Coronary artery (tissue), 2 donors: ENCODE results near the gene USP28.

Experiments used
- DNase-seq: peaks from one replicate; pipeline ENCODE4 v3.0.0-alpha.2; 2017; ENCODE audit warnings: low spot score
- H3K27ac ChIP-seq, 2 donors: fragments of 200-600 bp; sonication (generic); one replicate each; pipeline ENCODE4 v1.5.1; 2016 to 2019
- H3K4me3 ChIP-seq: fragments of 200-600 bp; sonication (generic); 2 replicates; pipeline ENCODE4 v1.5.1; 2016; ENCODE audit warnings: mild to moderate bottlenecking, moderate library complexity
- TF ChIP-seq, protein P1 (sequence below): fragments of 200-600 bp; sonication (generic); IDR thresholded peaks from one replicate; pipeline ENCODE4 v1.5.1; 2019; ENCODE audit warnings: antibody characterized with exemption

Gene USP28

DNA sequence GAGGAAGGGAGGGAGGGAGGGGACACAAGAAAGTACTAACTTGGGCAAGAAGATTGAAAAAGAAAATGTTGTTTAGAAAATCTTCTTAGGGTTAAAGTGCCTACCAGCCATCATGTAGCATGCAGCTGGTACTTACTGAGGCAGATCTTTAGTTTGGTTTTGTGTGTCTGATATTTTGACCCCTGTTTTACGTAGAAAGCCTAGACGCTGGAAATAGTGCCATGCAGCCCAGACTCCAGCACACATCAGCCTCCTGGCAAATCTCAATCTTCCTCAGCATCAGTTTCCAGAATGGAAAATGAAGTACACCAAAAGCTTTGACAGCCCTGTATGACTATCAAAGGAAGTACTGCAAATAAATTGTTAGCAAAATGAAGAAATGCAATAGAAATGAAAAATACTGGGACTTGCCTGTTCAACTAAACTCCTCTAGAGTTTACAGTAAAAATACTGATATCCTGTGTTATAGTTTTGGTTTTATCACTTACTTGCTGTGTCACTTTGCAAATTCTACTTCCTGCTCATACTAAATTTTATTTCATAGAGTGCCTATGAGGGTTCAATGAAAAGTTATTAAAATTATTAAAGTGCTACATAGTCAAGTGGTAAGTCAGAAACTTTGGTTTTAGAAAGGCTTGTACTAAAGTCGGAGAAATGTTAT is 7.4 kb downstream of the USP28 start:
- Histone ChIP-seq H3K4me3 (no peak overlapping the region), H3K27ac (no peak overlapping the region)
- DNase-seq = no peak
- TF ChIP-seq, protein P1, sequence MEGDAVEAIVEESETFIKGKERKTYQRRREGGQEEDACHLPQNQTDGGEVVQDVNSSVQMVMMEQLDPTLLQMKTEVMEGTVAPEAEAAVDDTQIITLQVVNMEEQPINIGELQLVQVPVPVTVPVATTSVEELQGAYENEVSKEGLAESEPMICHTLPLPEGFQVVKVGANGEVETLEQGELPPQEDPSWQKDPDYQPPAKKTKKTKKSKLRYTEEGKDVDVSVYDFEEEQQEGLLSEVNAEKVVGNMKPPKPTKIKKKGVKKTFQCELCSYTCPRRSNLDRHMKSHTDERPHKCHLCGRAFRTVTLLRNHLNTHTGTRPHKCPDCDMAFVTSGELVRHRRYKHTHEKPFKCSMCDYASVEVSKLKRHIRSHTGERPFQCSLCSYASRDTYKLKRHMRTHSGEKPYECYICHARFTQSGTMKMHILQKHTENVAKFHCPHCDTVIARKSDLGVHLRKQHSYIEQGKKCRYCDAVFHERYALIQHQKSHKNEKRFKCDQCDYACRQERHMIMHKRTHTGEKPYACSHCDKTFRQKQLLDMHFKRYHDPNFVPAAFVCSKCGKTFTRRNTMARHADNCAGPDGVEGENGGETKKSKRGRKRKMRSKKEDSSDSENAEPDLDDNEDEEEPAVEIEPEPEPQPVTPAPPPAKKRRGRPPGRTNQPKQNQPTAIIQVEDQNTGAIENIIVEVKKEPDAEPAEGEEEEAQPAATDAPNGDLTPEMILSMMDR = no peak

DNA sequence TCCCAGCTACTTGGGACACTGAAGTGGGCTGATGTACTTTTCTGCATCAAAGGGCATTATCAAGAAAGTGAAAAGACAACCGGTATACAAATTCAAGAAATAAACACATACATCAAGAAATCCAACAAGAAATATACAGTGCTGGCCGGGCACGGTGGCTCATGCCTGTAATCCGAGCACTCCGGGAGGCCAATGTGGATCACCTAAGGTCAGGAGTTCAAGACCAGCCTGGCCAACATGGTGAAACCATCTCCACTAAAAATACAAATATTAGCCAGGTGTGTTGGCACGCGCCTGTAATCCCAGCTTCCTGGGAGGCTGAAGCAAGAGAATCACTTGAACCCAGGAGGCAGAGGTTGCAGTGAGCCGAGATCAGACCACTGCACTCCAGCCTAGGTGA is 9.5 kb downstream of the USP28 start:
- H3K4me3 ChIP-seq = no peak overlapping the region
- TF ChIP-seq, protein P1 = no peak
- no peak for DNase-seq
- no peak overlapping the region for H3K27ac ChIP-seq

DNA sequence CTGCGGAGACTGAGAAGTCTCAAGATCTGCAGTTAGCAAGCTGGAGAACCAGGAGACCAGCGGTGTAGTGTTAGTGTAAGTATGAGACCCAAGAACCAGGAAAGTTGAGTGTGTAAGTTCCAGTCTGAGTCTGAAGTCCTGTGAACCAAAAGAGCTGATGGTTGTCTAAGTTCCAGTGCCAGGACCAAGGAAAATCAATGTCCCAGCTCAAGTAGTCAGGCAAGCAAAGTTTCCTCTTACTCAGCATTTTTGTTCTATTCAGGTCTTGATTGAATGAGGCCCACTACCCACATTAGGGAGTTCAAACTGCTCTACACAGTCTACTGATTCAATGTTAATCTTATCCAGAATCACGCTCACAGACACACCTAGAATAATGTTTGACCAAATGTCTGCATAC is 11.0 kb downstream of the USP28 start:
- no peak overlapping the region for H3K4me3 ChIP-seq
- no peak overlapping the region for H3K27ac ChIP-seq
- no peak for DNase-seq
- TF ChIP-seq, protein P1 = no peak

DNA sequence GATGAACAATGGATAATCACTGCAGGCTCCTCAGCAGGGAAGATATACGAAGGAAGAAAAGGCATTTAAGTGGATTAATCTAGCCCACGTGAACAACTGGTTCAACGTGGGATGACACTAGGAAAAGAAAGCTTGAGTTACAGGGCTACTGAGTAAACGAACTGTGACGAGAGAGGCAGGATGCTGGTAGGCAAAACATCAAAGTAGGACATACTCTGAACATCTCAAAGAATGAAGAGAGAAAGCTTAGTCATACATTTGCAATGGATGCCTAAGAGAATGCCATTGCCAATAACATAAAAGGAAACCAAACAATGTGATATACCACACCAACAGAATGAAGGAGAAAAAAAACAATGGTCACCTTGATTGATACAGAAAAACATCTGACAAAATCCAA is 12.9 kb downstream of the USP28 start:
- Histone ChIP-seq H3K27ac (no peak overlapping the region), H3K4me3 (no peak overlapping the region)
- TF ChIP-seq, protein P1 = no peak
- no peak for DNase-seq

DNA sequence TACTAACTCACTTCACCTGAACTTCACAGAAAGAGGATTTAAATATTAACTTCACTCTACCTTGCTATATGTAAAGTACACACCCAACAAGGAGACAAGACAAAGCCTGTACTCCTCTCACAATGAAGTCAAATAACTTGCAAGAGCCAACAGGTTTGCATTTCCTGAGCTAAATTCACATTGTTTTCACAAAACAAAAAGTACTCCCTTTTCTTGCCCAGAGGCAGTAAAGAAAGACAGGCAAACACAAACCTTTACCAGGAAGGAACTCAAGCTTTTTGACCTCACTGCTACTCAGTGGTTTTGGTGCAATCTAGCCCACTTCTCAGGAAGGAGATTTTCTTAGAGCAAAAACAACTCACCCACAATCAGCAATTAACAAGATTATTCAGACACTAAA is 15.7 kb downstream of the USP28 start:
- Histone ChIP-seq H3K27ac (no peak overlapping the region), H3K4me3 (no peak overlapping the region)
- TF ChIP-seq, protein P1 = no peak
- DNase-seq = no peak

DNA sequence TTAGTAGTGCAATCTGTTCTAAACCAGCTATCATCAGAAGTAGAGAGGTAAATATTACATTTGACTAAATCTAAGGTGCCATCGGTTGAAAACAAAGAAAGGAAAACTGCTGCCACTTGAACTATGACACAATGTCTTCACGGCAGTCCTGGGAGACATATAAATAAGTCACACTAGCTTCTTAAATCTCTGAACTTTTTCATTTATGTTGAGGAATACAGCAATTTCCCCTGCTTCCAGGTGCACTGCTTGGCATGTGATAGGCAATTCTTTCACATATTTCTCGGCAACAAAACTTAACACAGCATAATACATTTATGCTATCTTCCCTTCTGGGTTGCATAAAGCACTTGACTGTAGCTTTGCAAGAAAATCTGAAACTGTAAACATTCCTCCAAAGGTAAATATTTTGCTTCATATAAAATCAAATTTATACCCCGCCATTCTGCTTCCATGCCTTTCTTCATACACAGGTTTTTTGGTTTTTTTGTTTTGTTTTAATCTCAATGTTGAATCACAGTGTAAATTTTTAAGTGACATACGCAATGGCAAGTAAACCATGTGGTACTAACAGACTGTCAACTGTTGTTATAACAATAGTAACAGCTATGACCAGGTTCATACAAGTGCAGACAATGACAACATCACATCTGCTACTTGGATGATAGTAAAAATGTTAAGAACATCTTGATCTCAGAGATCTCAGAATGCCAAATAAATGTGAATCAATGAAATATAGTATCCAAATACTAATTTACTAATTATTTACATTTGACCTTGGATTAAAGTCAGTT is 18.2 kb downstream of the USP28 start:
- TF ChIP-seq, protein P1 = no peak
- no peak overlapping the region for H3K4me3 ChIP-seq
- no peak overlapping the region for H3K27ac ChIP-seq
- no peak for DNase-seq

DNA sequence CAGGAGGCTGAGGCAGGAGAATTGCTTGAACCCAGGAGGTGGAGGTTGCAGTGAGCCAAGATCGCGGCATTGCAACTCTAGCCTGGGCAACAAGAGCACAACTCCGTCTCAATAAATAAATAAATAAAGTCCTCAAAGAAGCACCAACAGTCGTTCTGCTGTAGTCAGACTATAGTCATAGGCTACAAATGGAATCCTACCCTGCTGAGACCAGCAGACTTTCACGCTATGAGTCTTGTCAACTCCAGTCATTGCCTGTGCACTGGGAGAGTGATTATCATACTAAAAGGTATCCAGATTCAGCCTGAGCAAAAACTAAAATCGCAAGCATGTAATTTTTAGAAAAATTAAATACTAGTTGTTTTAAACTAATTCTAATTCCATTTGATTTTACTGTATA is 19.6 kb downstream of the USP28 start:
- Histone ChIP-seq H3K27ac (no peak overlapping the region), H3K4me3 (no peak overlapping the region)
- TF ChIP-seq, protein P1 = no peak
- DNase-seq = no peak
